ENCODE data around the gene TRAF1. TPM values are rescaled to one million over a fixed set of nuclear protein-coding genes. Genes with fewer than 3 reads are reported as not detected.

TRAF1 gene
- total and polyA plus RNA-seq, 2 of the 13 experiments (the other 11 are each of a cell fraction or from before 2014, with no cell fraction given) = 0.44 to 1.0 TPM

DNA sequence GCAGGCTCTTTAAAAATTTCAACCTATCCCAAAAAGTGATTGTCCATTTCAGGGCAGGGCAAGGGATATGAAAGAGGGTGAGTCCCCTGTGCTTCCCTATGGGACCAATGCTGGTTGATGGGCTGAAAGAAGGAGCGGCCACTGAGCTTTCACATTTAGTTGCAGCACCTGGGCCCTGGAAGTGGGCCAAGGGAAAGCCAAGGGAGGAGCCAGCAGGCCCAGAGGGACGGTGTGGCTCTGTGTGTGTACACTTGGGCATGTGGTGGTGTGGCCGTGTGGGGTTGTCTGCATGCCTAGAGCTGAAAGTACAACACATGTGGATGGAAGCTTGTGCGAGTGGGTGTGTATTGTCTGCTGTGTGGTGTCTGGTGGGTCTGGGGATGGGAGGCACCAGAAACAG lies 69.9 kb downstream of the TRAF1 start:
- POLR2A ChIA-PET = interaction anchor here (1.8 kb wide), 1 partner anchor 13 kb away, joined by 4 read pairs; no protein-coding TSS in a partner anchor
- DNase-seq (ENCODE audit: low spot score) = no peak
- TF ChIP-seq, protein P1, sequence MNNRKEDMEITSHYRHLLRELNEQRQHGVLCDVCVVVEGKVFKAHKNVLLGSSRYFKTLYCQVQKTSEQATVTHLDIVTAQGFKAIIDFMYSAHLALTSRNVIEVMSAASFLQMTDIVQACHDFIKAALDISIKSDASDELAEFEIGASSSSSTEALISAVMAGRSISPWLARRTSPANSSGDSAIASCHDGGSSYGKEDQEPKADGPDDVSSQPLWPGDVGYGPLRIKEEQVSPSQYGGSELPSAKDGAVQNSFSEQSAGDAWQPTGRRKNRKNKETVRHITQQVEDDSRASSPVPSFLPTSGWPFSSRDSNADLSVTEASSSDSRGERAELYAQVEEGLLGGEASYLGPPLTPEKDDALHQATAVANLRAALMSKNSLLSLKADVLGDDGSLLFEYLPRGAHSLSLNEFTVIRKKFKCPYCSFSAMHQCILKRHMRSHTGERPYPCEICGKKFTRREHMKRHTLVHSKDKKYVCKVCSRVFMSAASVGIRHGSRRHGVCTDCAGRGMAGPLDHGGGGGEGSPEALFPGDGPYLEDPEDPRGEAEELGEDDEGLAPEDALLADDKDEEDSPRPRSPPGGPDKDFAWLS (CRISPR knock-in tag; IDR thresholded peaks at IDR 0.05; ENCODE audit: borderline replicate concordance) = no peak
- TF ChIP-seq GTF2F1 (IDR thresholded peaks at IDR 0.05; ENCODE audit: low read length) = no peak
- TF ChIP-seq ZSCAN30 (CRISPR knock-in tag; IDR thresholded peaks at IDR 0.05) = no peak
- no peak for TF ChIP-seq ZBTB3 (CRISPR knock-in tag; IDR thresholded peaks at IDR 0.05; ENCODE audit: borderline replicate concordance, low read depth)
- TF ChIP-seq ESRRA (CRISPR knock-in tag; IDR thresholded peaks at IDR 0.05; ENCODE audit: low read depth) = no peak
- TF ChIP-seq CHCHD3 (CRISPR knock-in tag; IDR thresholded peaks at IDR 0.05) = no peak
- TF ChIP-seq ZNF780A (CRISPR knock-in tag; IDR thresholded peaks at IDR 0.05) = no peak
- no peak for TF ChIP-seq ZNF569 (CRISPR knock-in tag; IDR thresholded peaks at IDR 0.05; ENCODE audit: borderline replicate concordance)
- TF ChIP-seq, protein P2, sequence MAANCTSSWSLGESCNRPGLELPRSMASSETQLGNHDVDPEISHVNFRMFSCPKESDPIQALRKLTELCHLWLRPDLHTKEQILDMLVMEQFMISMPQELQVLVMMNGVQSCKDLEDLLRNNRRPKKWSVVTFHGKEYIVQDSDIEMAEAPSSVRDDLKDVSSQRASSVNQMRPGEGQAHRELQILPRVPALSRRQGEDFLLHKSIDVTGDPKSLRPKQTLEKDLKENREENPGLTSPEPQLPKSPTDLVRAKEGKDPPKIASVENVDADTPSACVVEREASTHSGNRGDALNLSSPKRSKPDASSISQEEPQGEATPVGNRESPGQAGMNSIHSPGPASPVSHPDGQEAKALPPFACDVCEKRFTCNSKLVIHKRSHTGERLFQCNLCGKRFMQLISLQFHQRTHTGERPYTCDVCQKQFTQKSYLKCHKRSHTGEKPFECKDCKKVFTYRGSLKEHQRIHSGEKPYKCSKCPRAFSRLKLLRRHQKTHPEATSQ (CRISPR knock-in tag; IDR thresholded peaks at IDR 0.05; ENCODE audit: borderline replicate concordance) = no peak
- TF ChIP-seq, protein P3, sequence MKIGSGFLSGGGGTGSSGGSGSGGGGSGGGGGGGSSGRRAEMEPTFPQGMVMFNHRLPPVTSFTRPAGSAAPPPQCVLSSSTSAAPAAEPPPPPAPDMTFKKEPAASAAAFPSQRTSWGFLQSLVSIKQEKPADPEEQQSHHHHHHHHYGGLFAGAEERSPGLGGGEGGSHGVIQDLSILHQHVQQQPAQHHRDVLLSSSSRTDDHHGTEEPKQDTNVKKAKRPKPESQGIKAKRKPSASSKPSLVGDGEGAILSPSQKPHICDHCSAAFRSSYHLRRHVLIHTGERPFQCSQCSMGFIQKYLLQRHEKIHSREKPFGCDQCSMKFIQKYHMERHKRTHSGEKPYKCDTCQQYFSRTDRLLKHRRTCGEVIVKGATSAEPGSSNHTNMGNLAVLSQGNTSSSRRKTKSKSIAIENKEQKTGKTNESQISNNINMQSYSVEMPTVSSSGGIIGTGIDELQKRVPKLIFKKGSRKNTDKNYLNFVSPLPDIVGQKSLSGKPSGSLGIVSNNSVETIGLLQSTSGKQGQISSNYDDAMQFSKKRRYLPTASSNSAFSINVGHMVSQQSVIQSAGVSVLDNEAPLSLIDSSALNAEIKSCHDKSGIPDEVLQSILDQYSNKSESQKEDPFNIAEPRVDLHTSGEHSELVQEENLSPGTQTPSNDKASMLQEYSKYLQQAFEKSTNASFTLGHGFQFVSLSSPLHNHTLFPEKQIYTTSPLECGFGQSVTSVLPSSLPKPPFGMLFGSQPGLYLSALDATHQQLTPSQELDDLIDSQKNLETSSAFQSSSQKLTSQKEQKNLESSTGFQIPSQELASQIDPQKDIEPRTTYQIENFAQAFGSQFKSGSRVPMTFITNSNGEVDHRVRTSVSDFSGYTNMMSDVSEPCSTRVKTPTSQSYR (CRISPR knock-in tag; IDR thresholded peaks at IDR 0.05; ENCODE audit: borderline replicate concordance) = no peak
- TF ChIP-seq, protein P4, sequence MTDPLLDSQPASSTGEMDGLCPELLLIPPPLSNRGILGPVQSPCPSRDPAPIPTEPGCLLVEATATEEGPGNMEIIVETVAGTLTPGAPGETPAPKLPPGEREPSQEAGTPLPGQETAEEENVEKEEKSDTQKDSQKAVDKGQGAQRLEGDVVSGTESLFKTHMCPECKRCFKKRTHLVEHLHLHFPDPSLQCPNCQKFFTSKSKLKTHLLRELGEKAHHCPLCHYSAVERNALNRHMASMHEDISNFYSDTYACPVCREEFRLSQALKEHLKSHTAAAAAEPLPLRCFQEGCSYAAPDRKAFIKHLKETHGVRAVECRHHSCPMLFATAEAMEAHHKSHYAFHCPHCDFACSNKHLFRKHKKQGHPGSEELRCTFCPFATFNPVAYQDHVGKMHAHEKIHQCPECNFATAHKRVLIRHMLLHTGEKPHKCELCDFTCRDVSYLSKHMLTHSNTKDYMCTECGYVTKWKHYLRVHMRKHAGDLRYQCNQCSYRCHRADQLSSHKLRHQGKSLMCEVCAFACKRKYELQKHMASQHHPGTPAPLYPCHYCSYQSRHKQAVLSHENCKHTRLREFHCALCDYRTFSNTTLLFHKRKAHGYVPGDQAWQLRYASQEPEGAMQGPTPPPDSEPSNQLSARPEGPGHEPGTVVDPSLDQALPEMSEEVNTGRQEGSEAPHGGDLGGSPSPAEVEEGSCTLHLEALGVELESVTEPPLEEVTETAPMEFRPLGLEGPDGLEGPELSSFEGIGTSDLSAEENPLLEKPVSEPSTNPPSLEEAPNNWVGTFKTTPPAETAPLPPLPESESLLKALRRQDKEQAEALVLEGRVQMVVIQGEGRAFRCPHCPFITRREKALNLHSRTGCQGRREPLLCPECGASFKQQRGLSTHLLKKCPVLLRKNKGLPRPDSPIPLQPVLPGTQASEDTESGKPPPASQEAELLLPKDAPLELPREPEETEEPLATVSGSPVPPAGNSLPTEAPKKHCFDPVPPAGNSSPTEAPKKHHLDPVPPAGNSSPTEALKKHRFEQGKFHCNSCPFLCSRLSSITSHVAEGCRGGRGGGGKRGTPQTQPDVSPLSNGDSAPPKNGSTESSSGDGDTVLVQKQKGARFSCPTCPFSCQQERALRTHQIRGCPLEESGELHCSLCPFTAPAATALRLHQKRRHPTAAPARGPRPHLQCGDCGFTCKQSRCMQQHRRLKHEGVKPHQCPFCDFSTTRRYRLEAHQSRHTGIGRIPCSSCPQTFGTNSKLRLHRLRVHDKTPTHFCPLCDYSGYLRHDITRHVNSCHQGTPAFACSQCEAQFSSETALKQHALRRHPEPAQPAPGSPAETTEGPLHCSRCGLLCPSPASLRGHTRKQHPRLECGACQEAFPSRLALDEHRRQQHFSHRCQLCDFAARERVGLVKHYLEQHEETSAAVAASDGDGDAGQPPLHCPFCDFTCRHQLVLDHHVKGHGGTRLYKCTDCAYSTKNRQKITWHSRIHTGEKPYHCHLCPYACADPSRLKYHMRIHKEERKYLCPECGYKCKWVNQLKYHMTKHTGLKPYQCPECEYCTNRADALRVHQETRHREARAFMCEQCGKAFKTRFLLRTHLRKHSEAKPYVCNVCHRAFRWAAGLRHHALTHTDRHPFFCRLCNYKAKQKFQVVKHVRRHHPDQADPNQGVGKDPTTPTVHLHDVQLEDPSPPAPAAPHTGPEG (CRISPR knock-in tag; IDR thresholded peaks at IDR 0.05) = no peak

More for the DNA sequence above, 69.9 kb downstream of the TRAF1 start:
- H3K9me3 ChIP-seq (ENCODE audit: low read length) = no peaks in the 10 kb centered on the region
- 87% methylated on average over 4 of the region's 4 CpGs for WGBS (ENCODE audit: low lambda C conversion rate)
- in situ Hi-C loops (cut with HindIII; ENCODE audit: extremely low pct_ligation_motif_present, low pct_unique_long_range_greater_than_20kb) = no loop called here
- H2AFZ ChIP-seq (ENCODE audit: low read length) = no peak overlapping the region
- H3K4me1 ChIP-seq (ENCODE audit: insufficient read depth, low read length) = peaks cover 13% of the 10 kb centered on the region
- no peak for ATAC-seq
- H3K27ac ChIP-seq (ENCODE audit: extremely low read length, insufficient read depth, low read length) = no peak overlapping the region
- CTCF ChIA-PET (ENCODE audit: low intra/inter-chr PET ratio, low total read pairs) = no interaction called here
- BruUV-seq (replicated peaks) = no TSS peak
- H3K9ac ChIP-seq (ENCODE audit: insufficient read depth, low read depth, low read length) = no peak overlapping the region
- no peaks in the 10 kb centered on the region for H3K27me3 ChIP-seq (ENCODE audit: control insufficient read depth in 1 of 2, insufficient read depth in 2 of 2, low read length in 2 of 2)
- no peaks in the 10 kb centered on the region for H3K79me2 ChIP-seq (ENCODE audit: insufficient read depth, low read length)
- no peak overlapping the region for H3K4me3 ChIP-seq (replicated peaks in 1 of 3; ENCODE audit: insufficient read depth in 1 of 3, low read depth in 2 of 3, low read length in 3 of 3)
- H4K20me1 ChIP-seq (ENCODE audit: insufficient read depth, low read length) = no peaks in the 10 kb centered on the region
- H3K4me2 ChIP-seq (ENCODE audit: low read depth, low read length) = no peak overlapping the region
- H3K36me3 ChIP-seq (replicated peaks in 1 of 2; ENCODE audit: control insufficient read depth in 1 of 2, insufficient read depth in 2 of 2, low read length in 2 of 2) = peaks cover 18 to 39% of the 10 kb centered on the region in 2 experiments
- FAIRE-seq = no peak
- intact Hi-C loops (cut with micrococcal nuclease; ENCODE audit: unreplicated experiment) = no loop called here

Measured in HepG2 (cell line).